Activated CD8-positive, alpha-beta memory T cell treated with anti-CD3 and anti-CD28 coated beads, Interleukin-2, amount 50 U/mL, for 48 hours (primary cell): ENCODE measurements around the gene CAMTA1.

Experiments
- DNase-seq: peaks from one replicate; pipeline ENCODE4 v3.0.0-alpha.2; 2020

Gene CAMTA1

DNA sequence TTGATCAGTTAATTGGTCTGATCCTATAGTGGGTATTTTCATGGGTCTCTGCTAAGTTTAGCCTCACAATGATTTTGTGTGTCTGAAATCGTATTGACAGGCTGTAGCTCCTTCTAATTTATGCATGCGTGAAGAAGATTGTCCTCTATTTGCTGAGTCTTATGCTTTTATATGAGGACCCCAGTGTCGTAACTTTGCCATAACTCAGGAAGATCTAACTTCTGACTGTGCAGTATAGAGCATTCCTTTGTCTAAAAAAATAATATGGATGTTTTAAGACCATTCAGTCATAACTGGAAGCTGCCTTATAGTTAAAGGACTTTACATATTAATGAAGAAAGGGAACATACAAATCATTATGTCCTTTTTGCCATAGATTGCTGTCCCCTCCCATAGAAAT is 73.3 kb downstream of the CAMTA1 start:
- DNase-seq, result no peak

GRCh38 chr1:6859415-6860343 is 74.4 kb downstream of the CAMTA1 start:
- no peak for DNase-seq

DNA sequence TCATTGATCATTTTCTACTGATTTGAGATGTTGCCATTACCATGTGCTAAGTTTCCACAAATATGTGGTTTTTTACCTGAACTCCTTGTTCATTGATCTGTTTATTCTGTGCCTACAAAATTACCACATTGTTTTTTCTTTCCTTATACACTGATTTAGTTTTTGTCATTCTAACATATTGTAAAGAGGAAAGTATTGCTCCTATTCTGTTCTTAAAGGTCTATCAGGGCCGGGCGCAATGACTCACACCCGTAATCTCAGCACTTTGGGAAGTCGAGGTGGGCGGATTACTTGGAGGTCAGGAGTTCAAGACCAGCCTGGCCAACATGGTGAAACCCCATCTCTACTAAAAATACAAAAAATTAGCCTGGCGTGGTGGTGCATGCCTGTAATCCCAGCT is 75.1 kb downstream of the CAMTA1 start:
- DNase-seq, result no peak

- no peak for DNase-seq
Measured at GRCh38 chr1:6861075-6861724, 75.9 kb downstream of the CAMTA1 start.

GRCh38 chr1:6862906-6863305 is 77.7 kb downstream of the CAMTA1 start:
- DNase-seq, result no peak

DNA sequence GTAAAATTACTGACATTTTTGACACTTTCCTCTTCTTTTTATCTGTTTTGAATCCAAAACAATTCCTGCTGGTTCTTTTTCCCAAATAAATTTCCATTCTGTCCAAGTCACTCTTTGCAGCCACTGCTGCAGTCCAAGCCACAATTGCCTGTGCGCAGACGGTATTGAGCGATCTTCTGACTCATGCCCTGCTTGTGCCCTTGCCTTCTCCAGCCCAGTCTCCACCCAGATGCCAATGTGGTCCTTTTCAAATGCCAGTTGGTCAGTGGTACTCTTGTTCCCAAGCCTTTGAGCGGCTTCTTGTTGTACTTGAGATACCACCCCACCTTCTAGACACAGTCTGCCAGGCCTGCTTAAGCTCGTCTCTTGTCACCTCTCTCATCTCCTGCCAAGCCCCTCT is 78.9 kb downstream of the CAMTA1 start:
- DNase-seq, result no peak

GRCh38 chr1:6866825-6867224 is 81.6 kb downstream of the CAMTA1 start:
- DNase-seq, result no peak

DNA sequence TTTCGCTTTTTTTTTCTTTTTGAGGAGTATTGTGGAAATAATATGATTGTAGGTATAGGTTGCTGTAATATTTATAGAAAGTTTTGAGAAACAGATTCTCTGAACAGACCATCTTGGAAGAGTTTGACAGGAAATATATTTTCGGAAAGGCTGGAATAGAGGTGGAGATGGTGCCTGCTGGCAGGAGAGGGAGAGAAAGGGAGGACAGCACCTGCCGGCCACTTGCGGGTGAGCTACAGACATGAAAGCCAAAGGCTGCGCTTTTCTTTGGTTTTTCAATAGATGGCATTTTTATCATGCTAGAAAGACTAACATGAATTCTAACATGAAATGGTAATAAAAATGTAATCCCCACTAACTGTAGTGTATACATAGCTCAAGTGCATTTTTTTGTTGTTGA is 82.1 kb downstream of the CAMTA1 start:
- DNase-seq, result no peak

GRCh38 chr1:6867729-6868659 is 82.7 kb downstream of the CAMTA1 start:
- DNase-seq, result no peak

DNA sequence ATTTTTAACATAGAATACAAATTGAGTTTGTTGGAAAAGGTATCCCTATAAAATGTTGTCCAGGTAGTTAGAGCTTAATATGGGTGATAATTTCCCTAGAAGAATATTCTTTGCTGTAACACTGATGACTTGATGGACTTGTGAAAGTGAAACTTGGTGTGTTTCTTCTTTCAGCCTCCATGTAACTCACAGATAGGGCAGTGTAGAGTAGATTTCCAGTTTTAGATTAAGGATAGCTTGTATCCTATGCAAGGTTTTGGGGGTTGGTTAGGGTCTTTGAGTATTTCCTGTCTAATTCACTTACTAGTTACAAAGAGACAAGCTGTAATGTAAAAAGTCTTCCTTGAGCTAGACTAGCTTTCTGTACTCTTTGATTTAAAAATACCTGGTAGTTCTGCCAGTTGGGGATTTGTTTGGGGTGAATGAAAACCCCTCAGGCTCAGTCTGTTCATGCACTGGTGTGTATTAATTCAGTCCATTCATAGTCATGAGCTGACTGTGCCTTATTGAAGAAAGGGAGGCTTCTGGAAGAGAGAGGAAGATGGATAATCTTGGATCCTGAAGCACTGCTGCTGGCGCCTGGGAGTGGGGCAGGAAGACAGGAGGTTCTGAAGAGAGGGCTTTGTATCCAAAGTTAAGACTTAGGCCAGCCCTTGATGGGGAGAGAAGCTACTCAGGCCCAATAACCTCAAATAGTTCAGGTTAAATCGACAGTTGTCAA is 83.6 kb downstream of the CAMTA1 start:
- DNase-seq, result no peak

GRCh38 chr1:6869545-6869944 is 84.3 kb downstream of the CAMTA1 start:
- no peak for DNase-seq

- DNase-seq, result no peak
Measured at GRCh38 chr1:6870086-6870485, 84.8 kb downstream of the CAMTA1 start.

GRCh38 chr1:6870571-6870970 is 85.3 kb downstream of the CAMTA1 start:
- no peak for DNase-seq

DNA sequence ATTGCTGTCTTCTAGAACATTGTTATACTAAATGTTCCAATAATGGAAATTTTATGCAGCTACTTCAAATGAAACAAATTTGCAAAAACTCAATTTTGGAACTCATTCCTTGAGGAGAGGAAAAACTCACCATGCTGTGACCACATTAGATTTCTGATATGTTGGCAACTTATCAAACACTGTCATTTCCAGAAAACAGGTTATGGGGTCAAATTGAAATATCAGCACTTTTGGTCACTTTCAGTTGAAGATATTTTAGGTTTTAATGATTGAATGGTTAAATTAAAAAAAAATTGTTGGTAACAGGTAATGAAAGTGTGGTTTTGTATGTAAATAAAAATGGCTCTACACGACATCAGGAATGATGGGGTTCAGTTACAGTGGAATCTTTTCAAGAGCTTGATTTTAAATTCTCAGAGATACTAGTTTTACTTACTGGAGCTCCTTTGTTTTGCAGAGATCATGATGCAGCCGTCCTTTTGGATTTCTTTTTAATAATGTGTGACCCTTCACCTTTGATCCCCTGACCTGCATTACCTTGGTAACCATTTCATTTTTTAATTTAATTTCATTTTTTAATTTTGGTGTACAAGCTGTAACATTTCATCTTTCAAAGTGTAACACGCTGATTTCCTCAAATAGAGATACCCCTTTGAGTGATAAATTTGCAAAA is 86.2 kb downstream of the CAMTA1 start:
- DNase-seq, result no peak

- no peak for DNase-seq
Measured at GRCh38 chr1:6872573-6873261, 87.5 kb downstream of the CAMTA1 start.

DNA sequence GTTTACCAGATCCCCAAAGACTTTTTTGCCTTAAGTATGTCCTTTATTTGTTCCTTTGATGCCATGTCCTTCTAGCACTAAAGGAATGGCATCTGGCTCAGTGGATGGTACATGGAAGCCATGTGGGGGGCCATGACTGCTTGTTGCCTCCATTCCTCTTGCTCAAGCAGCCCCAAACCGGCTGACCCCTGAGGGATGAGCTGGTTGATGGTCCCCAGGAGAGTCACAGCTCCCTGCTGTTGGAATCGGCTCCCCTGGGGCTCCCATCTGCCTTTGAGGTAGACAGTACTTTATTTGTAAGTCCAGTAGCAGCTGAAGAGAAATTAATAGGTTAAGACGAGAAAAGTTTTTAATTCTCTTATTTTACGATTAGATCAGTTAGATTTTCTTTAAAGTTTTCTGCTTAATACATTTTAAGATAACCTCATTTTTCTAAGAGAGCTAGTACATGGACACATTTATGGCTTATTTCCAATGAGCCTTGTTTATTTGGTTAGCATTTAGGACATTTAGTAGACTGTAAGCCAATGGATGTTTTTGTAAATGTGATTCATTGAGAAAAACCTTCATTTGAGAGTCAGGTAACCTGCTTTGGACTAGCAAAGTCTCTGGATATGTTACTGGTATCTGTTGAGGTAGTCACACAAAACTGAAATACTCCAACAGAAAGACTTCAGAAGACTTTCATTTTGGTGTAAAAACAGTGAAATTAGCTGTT is 88.2 kb downstream of the CAMTA1 start:
- no peak for DNase-seq

DNA sequence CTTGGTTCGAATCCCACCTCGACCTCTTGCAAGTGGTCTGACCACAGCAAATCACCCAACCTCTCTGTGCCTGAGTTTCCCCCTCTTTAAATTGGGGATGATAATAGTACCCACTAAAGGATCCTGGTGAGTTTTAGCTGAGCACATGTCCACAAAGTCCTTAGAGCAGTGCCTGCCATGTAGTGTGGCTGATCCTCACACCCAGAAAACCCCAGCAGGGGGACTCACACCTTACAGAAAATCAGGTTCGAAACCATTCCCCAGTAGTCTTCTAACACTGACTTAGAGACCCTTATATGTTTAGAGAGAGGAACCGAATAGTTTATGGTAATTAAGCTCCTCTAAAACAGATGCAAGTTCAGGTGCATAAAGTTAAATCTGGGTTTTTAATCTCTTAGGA is 89.0 kb downstream of the CAMTA1 start:
- no peak for DNase-seq

DNA sequence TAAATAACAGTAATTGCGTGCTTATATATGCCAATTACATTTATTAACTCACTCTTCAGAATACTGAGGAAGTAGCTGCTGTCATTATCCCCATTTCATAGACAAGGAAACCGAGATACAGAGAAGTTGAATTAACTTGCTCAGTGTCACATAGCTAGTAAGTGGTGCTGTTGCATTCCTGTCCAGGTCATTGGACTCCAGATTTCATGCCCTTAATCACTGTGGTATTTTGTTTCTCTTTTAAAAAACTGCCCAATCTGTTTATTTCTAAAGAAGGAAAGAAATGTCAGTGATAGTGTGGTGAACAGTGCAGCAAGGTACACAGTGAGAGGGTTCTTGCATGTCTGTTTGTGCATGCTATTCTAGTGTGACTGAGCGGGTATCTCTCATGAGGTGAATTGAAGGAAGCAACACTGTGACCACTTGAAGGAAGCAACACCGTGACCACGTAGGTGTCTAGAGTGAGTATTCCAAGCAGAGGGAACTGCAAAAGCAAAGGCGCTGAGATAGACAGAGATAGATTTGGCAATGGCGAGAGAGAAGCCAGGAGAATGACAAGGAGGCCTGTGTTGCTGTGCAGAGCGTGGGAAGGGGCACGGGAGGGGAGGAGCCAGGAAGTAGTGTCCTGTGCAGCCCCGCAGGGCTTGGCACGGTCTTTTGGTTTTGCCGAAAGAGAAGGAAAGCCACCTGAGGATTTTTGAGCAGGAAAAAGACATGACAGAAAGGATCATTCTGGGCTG is 95.9 kb downstream of the CAMTA1 start:
- no peak for DNase-seq

- no peak for DNase-seq
Measured at GRCh38 chr1:6882414-6882813, 97.2 kb downstream of the CAMTA1 start.

- no peak for DNase-seq
Measured at GRCh38 chr1:6884652-6885153, 99.4 kb downstream of the CAMTA1 start.
